HG03280 (cell line): Measurements from ENCODE around the gene RAB12.
"Not testable (repeated sequence)": the region's sequence is repeated elsewhere in the genome, so short reads cannot be mapped to it uniquely, and the experiment has no call there.

ENCODE experiments used
- ATAC-seq: cut with Tn5 transposase; IDR thresholded peaks from one replicate; pipeline ENCODE4 v1.9.1; 2021; ENCODE audit warnings: mild to moderate bottlenecking, moderate library complexity; ENCODE audit not compliant: unreplicated experiment

Gene RAB12

DNA sequence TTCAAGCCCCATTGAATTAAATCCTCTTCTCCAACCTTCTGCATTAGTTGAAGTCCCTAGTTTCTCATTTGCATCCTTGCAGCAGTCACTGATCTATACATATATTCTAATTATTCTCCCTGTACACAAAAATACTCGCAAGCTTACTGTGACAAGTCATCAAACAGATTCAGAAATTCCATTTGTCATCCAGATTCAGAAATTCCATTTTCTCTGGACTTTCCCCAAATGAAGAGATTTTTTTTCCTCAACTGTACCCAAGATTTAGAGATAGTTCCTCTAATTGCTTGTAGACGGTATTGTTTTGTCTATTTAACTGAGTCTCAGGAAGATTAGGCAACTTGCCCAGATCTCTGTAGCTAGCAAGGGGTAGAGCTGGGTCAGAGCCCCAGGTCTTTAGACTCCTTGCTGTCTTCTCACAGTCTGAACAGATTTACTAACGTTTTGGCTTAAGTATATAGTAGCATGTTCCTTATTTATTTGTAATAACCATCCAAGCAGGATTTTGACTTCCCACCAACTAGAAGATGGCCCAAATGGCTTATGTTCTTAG is 34.2 kb downstream of the RAB12 start:
- no peak for ATAC-seq

DNA sequence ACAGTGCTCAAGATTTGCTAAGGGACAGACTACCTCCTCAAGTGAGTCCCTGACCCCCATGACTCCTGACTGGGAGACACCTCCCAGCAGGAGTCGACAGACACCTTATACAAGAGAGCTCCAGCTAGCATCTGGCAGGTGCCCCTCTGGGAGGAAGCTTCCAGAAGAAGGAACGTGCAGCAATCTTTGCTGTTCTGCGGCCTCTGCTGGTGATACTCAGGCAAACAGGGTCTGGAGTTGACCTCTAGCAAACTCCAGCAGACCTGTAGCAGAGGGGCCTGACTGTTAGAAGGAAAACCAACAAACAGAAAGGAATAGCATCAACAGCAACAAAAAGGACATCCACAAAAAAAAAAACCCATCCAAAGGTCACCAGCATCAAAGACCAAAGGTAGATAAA is 38.1 kb downstream of the RAB12 start:
- not testable (repeated sequence) for ATAC-seq

DNA sequence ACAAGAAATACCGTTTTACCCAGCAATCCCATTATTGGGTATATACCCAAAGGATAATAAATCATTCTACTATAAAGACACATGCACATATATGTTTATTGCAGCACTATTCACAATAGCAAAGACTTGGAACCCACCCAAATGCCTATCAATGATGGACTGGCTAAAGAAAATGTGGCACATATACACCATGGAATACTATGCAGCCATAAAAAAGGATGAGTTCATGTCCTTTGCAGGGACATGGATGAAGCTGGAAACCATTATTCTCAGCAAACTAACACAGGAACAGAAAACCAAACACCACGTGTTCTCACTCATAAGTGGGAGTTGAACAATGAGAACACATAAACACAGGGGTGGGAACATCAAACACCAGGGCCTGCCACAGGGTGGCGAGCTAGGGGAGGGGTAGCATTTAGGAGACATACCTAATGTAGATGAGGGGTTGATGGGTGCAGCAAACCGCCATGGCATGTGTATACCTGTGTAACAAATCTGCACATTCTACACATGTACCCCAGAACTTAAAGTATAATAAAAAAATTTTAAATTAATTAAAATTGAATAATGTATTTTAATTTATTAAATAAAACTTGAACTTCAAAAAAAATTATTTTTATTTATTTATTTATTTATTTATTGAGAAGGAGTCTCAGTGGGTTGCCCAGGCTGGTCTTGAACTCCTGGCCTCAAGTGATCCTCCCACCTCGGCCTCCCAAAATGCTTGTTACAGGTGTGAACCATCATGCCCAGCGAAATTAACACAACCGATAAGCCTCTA is 42.4 kb downstream of the RAB12 start:
- ATAC-seq = not testable (repeated sequence)

DNA sequence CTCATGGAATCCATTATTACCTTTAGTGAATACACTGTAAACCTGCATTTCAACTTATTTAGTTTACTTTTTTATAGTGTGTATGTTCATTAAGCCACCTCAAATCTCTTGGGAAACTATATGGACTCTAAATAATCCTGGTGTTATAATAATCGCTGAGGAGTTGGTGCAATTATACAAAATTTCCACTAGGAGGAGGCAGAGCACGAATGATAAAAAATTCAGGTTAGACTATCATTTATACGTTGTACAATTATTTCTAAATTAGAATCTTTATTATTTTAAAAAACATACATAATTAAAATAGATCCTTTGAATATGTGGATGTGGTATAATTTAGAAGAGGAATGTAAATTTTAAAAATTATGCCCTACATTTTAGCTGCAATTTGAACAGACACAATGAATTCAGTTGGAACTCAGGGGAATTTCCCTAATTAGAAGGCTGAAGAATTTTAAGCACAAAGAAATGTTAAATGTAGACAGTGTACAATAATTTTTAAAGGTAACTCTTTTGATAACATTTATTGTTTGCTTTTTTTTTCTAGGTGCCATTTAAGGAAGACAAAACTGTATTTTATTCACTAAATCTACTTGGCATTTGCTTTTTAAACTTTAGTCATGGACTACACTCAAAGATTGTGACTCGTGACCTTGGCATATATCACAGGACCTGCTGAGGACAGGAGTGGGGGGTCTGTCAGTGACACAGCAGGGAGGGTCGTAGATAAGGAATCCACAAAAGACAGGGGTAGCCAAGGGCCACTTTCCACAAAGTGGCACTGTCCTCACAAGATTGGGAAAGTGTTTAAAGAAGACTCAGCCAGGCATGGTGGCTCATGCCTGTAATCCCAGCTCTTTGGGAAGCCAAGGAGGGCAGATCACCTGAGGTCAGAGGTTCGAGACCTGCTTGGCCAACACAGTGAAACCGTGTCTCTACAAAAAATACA is 45.5 kb downstream of the RAB12 start:
- ATAC-seq = no peak

DNA sequence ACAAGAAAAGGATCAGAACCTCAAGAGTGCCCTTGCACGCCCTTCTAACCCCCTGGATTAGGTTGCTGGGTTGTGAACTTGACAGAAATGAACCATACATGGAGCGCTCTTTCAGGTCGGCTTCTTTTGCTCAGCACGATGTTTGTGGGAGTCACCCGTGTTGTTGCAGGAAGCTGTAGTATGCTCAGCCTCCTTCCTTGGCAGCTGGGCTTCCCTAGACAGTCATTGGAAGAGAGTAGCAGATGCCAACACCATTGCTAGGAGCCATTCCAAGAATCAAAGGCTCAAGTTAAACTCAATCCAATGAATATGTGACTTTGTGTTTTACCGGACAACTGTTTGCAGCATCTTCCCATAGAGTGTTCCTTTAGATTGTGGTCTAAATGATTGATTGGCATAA is 47.0 kb downstream of the RAB12 start:
- ATAC-seq = no peak

DNA sequence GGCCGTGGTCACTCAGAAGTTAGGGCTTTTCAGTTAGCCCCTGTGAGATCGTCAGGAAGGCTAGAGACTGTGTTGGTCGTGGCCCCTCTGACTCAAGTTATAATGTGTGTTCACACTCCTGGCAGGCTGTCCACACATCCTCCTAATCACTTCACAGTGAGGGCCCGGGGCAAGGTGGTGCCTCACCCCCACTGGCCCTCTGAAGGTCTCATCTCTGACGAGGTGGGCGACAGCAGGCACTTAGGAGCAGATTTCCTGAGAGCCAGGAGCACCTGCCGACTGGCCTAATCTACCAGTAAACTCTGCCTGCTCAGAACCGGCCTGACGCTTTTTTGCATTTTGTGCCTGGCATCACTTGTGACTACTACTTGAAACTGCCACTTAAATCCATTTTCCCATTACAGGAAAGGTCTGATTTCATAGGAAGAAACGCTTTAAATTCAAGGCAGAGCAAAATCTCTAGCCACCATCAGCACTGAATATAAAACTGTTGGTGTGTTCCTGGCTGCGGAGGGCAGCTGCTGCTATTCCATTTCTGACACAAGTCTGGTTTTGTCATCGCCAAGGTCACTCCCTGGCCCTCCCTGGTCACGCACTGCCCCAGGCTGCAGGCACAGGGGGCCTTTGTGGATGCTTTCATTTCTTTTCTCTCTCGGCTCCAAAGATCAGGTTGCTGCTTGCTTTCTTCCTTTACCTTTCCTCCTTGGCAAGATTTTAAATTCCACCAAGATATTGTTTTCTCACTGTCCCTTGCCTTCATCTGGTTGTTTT is 48.0 kb downstream of the RAB12 start:
- ATAC-seq = no peak

DNA sequence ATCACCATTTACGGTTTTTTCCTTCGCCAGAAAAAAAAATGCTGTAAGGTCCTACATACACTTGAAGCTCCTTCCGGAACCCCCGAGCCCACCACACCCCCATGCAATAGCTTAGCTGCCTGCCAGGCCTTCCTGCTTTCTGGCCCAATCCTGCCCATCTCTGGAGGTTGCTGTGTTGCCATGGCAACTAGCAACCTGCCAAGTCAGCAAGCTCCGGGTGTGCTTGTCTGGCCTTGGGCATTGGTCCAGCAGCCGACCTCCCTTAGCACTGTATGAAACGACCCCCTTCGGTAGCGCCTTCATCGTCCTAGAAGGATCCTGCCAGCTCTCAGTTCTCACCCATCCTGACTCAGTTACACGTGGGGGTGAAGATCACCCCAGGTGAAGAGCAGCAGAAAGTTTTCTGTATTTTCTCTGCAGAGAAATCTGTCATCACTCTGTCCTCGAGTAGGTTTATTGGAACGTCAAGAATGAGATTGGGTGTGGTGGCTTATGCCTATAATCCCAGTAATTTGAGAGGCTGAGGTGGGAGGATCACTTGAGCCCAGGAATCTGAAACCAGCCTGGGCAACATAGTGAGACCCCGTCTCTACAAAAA is 48.7 kb downstream of the RAB12 start:
- ATAC-seq = no peak

DNA sequence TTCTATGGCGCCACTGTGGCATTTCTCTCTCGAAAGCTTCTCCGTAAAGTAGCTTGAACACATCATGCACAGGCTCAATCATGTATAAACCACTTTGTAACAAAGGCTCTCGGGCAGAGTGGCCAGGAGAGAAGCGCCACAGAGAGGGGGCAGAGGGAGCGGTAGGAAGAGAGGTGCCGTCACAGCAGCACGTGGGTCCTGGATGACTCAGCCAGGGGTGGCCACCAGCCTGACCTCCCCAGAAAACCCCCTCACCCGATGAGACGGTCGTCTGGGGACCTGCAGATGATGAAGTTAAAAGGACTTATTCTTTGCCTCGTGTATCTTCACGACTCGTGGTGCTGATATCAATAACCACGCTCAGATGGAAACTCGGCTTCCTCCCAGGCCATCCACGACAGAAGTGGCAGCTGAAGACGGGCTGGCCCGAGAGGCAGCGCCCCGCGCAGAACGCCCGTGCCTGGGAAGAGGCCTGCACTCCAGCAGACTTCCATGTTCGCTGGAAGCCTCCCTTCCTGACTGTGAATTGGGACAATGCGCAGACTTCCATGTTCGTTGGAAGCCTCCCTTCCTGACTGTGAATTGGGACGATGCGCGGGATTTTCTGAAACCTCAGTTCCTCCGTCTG is 49.7 kb downstream of the RAB12 start:
- no peak for ATAC-seq

DNA sequence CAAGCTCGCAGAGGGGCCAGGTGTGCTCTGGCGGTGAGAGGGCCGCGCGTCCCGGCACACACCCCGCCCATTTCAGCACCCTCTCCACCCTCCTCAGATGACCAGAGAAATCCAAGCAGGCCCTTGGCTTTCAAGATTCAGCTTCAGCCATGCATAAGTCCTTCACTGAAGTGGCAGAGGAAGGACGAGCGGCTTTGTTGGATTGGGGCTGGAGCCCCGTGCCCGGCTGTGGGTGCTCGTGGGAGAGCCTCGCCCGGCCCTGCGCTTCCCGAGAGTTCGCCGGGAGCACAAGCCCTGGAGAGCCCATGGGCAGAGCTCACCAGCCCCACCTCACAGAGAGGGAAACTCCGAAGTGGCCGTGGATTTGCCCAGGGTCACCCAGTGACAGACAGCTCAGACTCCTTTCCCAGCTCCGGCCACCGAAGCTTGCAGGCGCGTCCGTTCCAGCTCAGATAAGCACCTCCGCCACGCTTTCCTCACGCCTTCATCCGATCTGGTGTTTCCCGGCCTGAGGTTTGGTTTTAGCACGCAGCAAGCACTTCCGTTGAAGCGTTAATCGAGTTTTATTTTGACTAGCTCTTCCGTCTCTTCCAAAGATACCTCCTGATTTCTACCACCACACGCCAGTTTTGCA is 50.5 kb downstream of the RAB12 start:
- no peak for ATAC-seq

DNA sequence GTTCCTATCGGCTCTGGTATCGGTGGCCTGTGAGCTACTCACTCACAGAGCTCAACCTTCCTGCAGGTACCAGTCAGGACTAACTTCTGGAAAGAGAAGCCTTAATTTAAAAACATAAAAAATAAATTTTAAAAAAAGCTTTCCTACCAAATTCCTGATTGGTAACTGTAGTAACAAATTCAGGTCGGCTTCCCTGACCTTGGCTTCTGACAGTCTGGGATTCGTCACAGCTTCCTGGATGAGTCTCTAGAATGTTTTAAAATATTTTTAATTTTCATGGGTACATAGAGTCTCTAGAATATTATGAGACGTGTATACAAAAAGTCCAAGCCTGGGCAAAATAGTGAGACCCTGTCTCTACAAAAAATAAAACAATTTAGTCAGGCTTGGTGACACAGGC is 51.1 kb downstream of the RAB12 start:
- ATAC-seq = no peak

DNA sequence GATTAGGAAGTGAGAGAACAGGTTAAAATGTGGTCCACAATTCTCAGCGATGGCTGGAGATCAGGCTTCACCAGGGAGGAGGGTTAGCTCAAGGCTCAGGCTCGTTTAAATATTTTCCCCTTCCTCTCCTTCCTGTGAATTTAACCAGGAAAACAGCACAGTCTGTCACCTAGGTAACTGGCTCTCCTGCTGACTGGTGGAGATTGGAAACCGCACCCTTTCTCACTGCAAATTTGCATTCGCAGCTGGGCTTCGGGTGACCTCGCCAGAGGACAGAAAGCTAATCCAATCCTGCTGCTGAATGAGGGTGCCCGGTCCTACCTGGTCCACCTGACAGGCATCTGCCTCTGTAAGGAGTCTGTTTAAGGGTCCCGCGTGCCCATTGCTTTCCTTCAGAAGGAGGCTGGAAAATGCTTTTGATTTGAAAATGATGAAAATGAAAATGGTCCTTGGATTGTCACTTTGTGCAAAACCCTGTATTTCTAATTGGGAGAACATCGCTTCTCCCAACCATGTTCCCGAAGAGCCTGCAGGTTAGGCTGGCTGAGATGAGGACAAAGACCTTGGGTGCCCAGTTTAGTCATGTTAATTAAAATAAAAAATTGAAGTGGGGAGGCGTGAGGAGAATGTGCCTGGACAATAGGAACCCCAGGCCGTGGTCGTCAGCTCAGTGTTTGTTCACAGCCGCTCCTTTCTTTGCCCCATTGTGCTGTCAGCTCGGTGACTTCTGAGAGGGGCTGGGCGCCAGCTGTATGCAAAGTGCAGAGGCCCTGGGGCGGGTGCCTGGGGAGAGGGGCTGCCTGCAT is 52.7 kb downstream of the RAB12 start:
- ATAC-seq = no peak

DNA sequence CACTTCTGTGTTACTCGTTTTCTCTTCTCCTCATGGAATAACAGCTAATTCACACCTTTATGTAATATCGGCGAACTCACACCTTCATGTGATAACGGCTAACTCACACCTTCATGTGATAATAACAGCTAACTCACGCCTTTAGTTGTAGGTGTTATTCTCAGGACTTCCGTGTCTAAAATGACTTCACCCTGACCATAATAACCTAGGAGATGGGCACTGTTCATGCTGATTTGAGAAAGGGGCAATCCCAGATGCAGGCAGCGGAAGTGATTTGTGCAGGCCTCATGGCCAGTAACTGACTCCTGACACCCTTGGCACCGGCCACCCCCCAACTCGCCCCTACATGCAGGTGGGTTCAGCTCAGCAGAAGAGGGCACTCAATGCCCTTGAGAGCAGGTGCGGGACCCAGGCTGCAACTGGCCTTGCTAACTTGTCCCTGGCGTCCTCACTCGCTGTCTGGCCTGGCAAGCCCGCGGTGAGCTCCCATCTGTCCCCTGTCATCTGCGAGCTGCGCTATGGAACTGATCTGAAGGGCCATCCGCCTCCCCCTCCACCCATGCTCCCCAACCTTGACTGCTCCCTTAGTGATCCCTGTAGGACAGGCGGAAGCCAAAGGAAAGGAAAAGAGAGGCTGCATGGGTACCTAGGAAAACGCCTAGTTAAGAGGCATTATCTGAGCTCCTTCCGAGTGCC is 53.5 kb downstream of the RAB12 start:
- ATAC-seq = no peak

DNA sequence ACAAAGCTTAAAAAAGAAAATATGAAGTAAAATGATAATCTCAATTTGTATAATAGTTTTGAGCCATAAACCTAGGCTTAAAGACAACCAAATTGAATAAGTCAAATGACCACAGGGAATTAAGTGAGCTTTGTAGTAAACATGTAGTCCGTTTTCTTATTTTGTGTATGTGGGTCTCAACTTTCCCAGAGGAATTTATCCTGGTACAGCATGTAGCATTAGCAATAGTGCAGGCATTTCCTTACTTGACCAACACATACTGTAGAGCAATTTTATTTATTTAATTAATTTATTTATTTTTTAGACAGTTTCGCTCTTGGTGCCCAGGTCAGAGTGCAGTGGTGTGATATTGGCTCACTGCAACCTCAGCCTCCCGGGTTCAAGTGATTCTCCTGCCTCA is 58.6 kb downstream of the RAB12 start:
- ATAC-seq = no peak

DNA sequence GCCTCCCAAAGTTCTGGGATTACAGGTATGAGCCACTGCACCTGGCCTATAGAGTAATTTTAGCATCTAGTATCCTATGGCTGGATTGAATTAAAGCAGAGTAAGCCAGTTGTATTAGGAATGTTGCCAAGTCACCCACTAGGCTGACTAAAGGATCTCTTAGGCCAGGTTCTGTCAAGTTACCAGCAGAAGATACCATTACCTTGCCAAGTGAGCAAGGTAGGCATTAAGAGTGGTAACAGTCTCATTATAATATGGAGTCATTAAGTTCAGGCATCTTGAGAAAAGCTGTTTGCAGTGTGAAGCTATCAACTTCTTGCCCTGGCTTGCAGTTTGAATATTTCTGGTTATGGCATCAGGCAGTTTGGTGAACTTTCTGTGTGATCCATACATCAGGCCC is 59.1 kb downstream of the RAB12 start:
- ATAC-seq = no peak

DNA sequence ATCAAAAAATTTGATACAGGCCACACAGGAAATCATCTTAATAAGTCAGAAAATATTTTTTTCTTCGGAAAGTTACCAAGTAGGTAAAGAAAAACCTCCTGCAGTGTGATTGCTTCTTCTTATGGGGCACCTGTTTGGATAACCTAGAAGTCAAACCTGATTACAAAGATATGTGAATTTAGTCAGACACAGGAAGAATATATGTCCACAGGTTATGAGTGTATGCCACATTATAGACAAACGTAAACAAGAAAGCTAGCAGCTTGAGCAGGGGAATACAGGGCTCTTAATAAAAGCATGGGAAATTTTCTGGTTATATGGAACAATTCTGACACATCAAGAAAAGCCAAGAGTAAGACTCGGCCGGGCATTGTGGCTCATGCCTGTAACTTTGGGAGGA is 60.3 kb downstream of the RAB12 start:
- no peak for ATAC-seq

DNA sequence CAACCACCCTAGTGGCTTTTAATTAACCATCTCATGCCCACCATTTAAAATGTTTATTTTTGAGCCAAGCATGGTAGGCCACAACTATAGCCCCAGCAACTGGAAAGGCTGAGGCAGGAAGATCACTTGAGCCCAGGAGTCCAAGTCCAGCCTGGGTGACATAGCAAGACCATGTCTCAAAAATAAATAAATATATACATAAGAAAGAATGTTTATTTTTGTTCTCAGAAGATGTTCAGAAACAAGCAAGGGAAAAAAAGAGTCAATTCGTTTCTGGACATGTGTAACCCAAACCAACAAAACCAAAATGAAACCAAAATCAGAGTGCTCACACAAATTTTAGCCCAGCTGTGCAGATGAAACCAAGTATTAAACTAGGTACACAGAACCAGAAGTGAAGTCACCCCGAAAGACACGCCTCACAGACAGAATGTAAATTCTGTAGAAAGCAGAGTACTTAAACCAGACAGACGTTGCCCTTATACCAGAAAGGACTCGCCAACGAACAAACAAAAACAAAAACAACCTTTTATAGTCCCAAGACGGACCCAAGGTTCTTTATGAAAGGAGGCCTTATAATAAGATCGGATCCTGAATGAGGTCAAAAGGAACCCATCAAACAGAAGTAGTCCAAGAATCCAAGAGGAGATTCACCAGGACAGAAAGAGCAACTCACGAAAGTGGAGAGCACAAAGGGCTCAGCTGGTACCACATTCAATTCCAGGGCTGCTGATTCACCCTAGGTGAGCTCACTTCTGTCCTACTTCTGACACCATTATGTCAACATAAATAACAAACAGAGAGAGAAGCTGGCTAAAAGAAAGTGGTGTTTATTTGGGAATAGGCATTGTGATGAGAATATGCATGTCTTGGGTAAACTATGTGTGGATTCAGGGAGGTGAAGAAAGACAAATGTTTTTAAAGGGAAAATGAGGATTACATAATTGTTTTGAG is 64.3 kb downstream of the RAB12 start:
- peak; percentile 96 for ATAC-seq

DNA sequence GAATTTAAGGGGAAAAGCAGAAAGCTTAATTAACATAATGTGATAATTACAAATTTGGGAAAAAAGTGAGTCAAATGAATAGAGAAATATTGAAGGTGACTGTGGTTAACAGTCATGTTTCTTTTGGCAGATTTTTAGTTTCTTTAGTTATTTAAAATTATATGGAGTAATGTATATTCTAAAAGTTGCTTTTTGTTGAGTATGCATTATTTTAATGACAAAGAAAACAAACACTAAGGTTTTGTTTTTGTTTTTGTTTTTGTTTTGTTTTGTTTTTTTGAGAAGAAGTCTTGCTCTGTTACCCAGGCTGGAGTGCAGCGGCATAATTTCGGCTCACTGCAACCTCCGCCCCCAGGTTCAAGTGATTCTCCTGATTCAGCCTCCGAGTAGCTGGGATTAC is 65.8 kb downstream of the RAB12 start:
- ATAC-seq = no peak
